Caco-2 (cell line): ENCODE results near the gene MLLT10. TPM values are rescaled to one million over a fixed set of nuclear protein-coding genes. Genes with fewer than 3 reads are reported as not detected.

ENCODE experiments used
- BruUV-seq: library from RNA; stranded (reverse); fragments of 400-500 nt; replicated peaks from 2 replicates; lab custom pipeline; 2021; lab: Mats Ljungman, UMichigan
- CTCF ChIA-PET: fragments of 300-600 bp; sonication (Branson Sonifier 250); formaldehyde crosslinking; loops from one replicate; lab custom pipeline; 2022; ENCODE audit warnings: antibody characterized with exemption; lab: Charles Lee
- POLR2A ChIA-PET: fragments of 300-600 bp; sonication (Branson Sonifier 250); formaldehyde crosslinking; loops from one replicate; lab custom pipeline; 2022; ENCODE audit warnings: antibody characterized with exemption; lab: Charles Lee
- DNase-seq, 2 experiments: peaks; one replicate each; pipeline versions ENCODE4 v3.0.0 to v3.0.0-alpha.2; 2020 to 2022
- H3K27me3 ChIP-seq: replicated peaks from 2 replicates; pipeline ENCODE4 v1.6.0; 2011; ENCODE audit warnings: low read length; ENCODE audit not compliant: control insufficient read depth, insufficient read depth
- H3K36me3 ChIP-seq: 2 replicates; pipeline ENCODE4 v1.5.1; 2011; ENCODE audit warnings: low read length; ENCODE audit not compliant: control insufficient read depth, insufficient read depth
- H3K4me1 ChIP-seq: fragments of 250-450 bp; sonication (Bioruptor Pico); 2 replicates; pipeline ENCODE4 v1.5.1; 2020; ENCODE audit warnings: mild to moderate bottlenecking
- H3K4me3 ChIP-seq: 2 replicates; pipeline ENCODE4 v1.5.1; 2011; ENCODE audit warnings: low read depth, mild to moderate bottlenecking, control low read depth, low read length
- H3K9me3 ChIP-seq: fragments of 250-450 bp; sonication (Bioruptor Pico); 2 replicates; pipeline ENCODE4 v1.5.1; 2020; ENCODE audit warnings: mild to moderate bottlenecking, moderate library complexity
- H3K27ac Mint-ChIP-seq: one replicate; pipeline ENCODE4 v1.8.0; 2022; ENCODE audit warnings: mixed read lengths; ENCODE audit not compliant: unreplicated experiment
- H3K27me3 Mint-ChIP-seq: one replicate; pipeline ENCODE4 v1.8.0; 2022; ENCODE audit warnings: mixed read lengths; ENCODE audit not compliant: insufficient read depth, unreplicated experiment
- H3K36me3 Mint-ChIP-seq: one replicate; pipeline ENCODE4 v1.8.0; 2022; ENCODE audit warnings: mild to moderate bottlenecking, mixed read lengths; ENCODE audit not compliant: insufficient read depth, unreplicated experiment
- H3K4me1 Mint-ChIP-seq: one replicate; pipeline ENCODE4 v1.8.0; 2022; ENCODE audit warnings: low read depth, mixed read lengths; ENCODE audit not compliant: unreplicated experiment
- H3K4me3 Mint-ChIP-seq: one replicate; pipeline ENCODE4 v1.8.0; 2022; ENCODE audit warnings: mild to moderate bottlenecking, moderate library complexity, mixed read lengths; ENCODE audit not compliant: unreplicated experiment
- H3K9me3 Mint-ChIP-seq: one replicate; pipeline ENCODE4 v1.8.0; 2022; ENCODE audit warnings: mixed read lengths; ENCODE audit not compliant: unreplicated experiment
- intact Hi-C: fragments of 100-400 bp; cut with micrococcal nuclease; formaldehyde crosslinking; loops from one replicate; pipeline ENCODE4 v1.10.0; 2022; ENCODE audit not compliant: unreplicated experiment
- total RNA-seq: library from RNA; stranded (reverse); gene quantifications from 2 replicates; pipeline ENCODE4 v1.2.3, GENCODE V29; 2022
- TF ChIP-seq, protein P1 (sequence below), 2 experiments: fragments of 200-600 bp in 1 of 2; IDR thresholded peaks; 1 replicate in 1 of 2; 2 replicates in 1 of 2; pipeline versions ENCODE4 v1.5.1 to v1.8.0; 2011 to 2022; ENCODE audit warnings: antibody characterized with exemption in 1 of 2, control low read depth in 1 of 2, inconsistent platforms in 1 of 2, low read depth in 1 of 2, low read length in 1 of 2, mild to moderate bottlenecking in 1 of 2, moderate library complexity in 1 of 2; ENCODE audit not compliant: insufficient read depth in 1 of 2, severe bottlenecking in 1 of 2, unreplicated experiment in 1 of 2

Gene MLLT10
- total RNA-seq, 1 experiment from 2014 or later: 84.3 TPM

DNA sequence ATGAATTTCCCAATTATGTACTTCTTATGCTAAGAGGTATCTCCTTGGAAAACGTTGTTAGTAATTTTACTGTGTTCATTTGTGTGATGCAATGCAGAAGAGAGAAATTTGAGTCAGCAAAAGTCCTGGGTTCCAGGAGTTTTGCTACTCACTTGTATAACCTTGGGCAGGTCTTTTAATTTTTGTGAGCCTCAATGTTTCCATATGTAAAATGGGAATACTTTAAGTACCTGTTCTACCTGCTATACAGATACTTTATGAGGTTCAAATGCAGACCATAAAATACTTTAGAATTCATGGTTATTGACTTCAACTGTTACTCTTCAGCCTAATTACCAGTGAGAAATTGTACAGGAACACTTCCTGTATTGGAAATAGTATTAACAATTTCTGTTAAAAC lies 185.5 kb downstream of the MLLT10 start:
- peaks cover 45% of the 10 kb centered on the region for H3K36me3 Mint-ChIP-seq
- H3K9me3 ChIP-seq: no peaks in the 10 kb centered on the region
- H3K4me3 Mint-ChIP-seq: no peak overlapping the region
- no TSS peak for BruUV-seq
- H3K27me3 ChIP-seq: no peaks in the 10 kb centered on the region
- no peak for DNase-seq
- CTCF ChIA-PET: no interaction called here
- peaks cover 1% of the 10 kb centered on the region; the same call in 1 of the 2 replicates for H3K36me3 ChIP-seq
- intact Hi-C loops: no loop called here
- no peak overlapping the region for H3K27ac Mint-ChIP-seq
- POLR2A ChIA-PET: no interaction called here
- H3K4me1 ChIP-seq: peaks cover 7% of the 10 kb centered on the region
- TF ChIP-seq, protein P1, sequence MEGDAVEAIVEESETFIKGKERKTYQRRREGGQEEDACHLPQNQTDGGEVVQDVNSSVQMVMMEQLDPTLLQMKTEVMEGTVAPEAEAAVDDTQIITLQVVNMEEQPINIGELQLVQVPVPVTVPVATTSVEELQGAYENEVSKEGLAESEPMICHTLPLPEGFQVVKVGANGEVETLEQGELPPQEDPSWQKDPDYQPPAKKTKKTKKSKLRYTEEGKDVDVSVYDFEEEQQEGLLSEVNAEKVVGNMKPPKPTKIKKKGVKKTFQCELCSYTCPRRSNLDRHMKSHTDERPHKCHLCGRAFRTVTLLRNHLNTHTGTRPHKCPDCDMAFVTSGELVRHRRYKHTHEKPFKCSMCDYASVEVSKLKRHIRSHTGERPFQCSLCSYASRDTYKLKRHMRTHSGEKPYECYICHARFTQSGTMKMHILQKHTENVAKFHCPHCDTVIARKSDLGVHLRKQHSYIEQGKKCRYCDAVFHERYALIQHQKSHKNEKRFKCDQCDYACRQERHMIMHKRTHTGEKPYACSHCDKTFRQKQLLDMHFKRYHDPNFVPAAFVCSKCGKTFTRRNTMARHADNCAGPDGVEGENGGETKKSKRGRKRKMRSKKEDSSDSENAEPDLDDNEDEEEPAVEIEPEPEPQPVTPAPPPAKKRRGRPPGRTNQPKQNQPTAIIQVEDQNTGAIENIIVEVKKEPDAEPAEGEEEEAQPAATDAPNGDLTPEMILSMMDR (IDR thresholded peaks at IDR 0.05; ENCODE audit: insufficient read depth in 1 of 2, low read depth in 1 of 2, low read length in 1 of 2, severe bottlenecking in 1 of 2, unreplicated experiment in 1 of 2): no peak
- no peaks in the 10 kb centered on the region for H3K27me3 Mint-ChIP-seq
- peaks cover 19% of the 10 kb centered on the region for H3K4me1 Mint-ChIP-seq
- no peaks in the 10 kb centered on the region for H3K9me3 Mint-ChIP-seq
- no peak overlapping the region for H3K4me3 ChIP-seq

DNA sequence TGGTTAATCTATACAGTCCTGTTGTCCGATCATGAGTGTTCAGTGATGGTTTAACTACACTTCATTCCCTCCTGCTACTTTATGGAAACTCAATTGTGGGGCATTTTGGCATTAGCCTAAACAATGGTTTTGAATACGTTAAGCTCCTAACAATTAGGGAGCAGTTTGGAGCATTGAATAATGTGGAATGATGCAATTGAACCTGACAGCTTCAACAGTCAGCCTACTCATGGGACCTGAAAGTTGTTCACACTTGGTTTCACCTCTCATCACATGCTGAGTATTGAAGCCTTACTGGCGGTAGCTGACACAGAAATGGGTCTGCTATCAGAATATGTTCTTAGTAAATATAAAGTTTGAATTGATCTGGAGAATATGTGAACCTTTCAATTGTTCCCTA lies 186.1 kb downstream of the MLLT10 start:
- Histone ChIP-seq H3K4me1 (peaks cover 13% of the 10 kb centered on the region), H3K36me3 (no peaks in the 10 kb centered on the region), H3K9me3 (no peaks in the 10 kb centered on the region), H3K27me3 (no peaks in the 10 kb centered on the region), H3K4me3 (no peak overlapping the region)
- ChIA-PET POLR2A (no interaction called here), CTCF (no interaction called here)
- peaks cover 48% of the 10 kb centered on the region for H3K36me3 Mint-ChIP-seq
- peaks cover 20% of the 10 kb centered on the region for H3K4me1 Mint-ChIP-seq
- TF ChIP-seq, protein P1 (IDR thresholded peaks at IDR 0.05; ENCODE audit: insufficient read depth in 1 of 2, low read depth in 1 of 2, low read length in 1 of 2, severe bottlenecking in 1 of 2, unreplicated experiment in 1 of 2): no peak
- no peak overlapping the region for H3K4me3 Mint-ChIP-seq
- intact Hi-C loops: loop anchor here (10.0 kb wide), 1 partner anchor 355 kb away; no protein-coding TSS in a partner anchor
- no peaks in the 10 kb centered on the region for H3K9me3 Mint-ChIP-seq
- no peak for DNase-seq
- H3K27me3 Mint-ChIP-seq: no peaks in the 10 kb centered on the region
- no TSS peak for BruUV-seq
- H3K27ac Mint-ChIP-seq: no peak overlapping the region

DNA sequence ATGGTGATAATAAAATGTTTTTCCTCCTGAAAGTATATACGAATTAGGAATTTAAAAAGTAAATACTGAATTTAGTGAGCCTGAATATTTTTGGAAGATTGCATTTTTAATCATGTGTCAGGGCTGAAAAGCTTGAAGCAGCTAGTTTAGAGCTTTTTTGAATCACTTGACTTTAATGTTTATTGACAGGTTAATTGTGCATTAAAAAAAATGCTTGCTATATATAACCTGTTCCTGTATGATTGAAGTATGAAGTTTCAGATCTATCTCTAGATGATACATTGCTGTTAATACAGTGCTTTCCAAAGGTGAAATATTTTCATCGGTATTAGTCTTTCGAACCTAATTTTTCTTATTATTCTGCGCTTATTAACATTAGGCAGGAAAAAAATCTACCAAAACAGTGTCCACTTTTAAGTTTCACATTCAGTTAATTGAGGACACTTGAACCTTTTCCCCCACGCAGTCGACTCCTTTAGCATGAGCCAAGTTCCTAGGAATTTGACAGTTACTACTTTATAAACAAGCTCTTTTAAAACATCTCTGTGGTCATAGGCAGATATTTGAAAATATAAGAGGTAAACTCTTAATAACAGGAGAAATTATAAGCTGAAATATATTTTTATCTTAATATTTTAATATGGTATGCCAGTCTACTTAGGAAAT lies 187.1 kb downstream of the MLLT10 start:
- H3K4me3 Mint-ChIP-seq: no peak overlapping the region
- Histone ChIP-seq H3K4me1 (peaks cover 18% of the 10 kb centered on the region), H3K4me3 (no peak overlapping the region), H3K27me3 (no peaks in the 10 kb centered on the region), H3K36me3 (no peaks in the 10 kb centered on the region), H3K9me3 (no peaks in the 10 kb centered on the region)
- BruUV-seq: no TSS peak
- ChIA-PET POLR2A (no interaction called here), CTCF (no interaction called here)
- no peaks in the 10 kb centered on the region for H3K27me3 Mint-ChIP-seq
- H3K4me1 Mint-ChIP-seq: peaks cover 15% of the 10 kb centered on the region
- TF ChIP-seq, protein P1 (IDR thresholded peaks at IDR 0.05; ENCODE audit: insufficient read depth in 1 of 2, low read depth in 1 of 2, low read length in 1 of 2, severe bottlenecking in 1 of 2, unreplicated experiment in 1 of 2): no peak
- peaks cover 43% of the 10 kb centered on the region for H3K36me3 Mint-ChIP-seq
- H3K9me3 Mint-ChIP-seq: no peaks in the 10 kb centered on the region
- no peak overlapping the region for H3K27ac Mint-ChIP-seq
- no peak for DNase-seq
- intact Hi-C loops: loop anchor here (10.0 kb wide), 1 partner anchor 356 kb away; no protein-coding TSS in a partner anchor
